Neural crest cell (in vitro differentiated cells): ENCODE measurements around the gene DUSP22. TPM values are rescaled to one million over a fixed set of nuclear protein-coding genes. Genes with fewer than 3 reads are reported as not detected.
"Not testable (repeated sequence)": the region's sequence is repeated elsewhere in the genome, so short reads cannot be mapped to it uniquely, and the experiment has no call there.

Experiments
- DNase-seq: peaks from one replicate; pipeline ENCODE4 v3.0.0; 2021; ENCODE audit warnings: low read depth, mixed read lengths, low spot score
- H3K27ac Mint-ChIP-seq: one replicate; pipeline ENCODE4 v1.8.0; 2021; ENCODE audit warnings: mild to moderate bottlenecking, mixed read lengths; ENCODE audit not compliant: unreplicated experiment
- H3K27me3 Mint-ChIP-seq: 2 replicates; pipeline ENCODE4 v1.8.0; 2021; ENCODE audit warnings: low read depth, mild to moderate bottlenecking, mixed read lengths
- H3K36me3 Mint-ChIP-seq: 2 replicates; pipeline ENCODE4 v1.8.0; 2021; ENCODE audit warnings: low read depth, mild to moderate bottlenecking, mixed read lengths
- H3K4me1 Mint-ChIP-seq: 2 replicates; pipeline ENCODE4 v1.8.0; 2021; ENCODE audit warnings: mixed read lengths
- H3K4me3 Mint-ChIP-seq: one replicate; pipeline ENCODE4 v1.8.0; 2021; ENCODE audit warnings: mild to moderate bottlenecking, mixed read lengths
- H3K9me3 Mint-ChIP-seq: 2 replicates; pipeline ENCODE4 v1.8.0; 2021; ENCODE audit warnings: mixed read lengths
- CTCF ChIP-seq: fragments of 200-600 bp; sonication (generic); conservative IDR thresholded peaks from 2 replicates; pipeline ENCODE4 v1.5.0; 2021; ENCODE audit warnings: antibody characterized with exemption, mild to moderate bottlenecking
- total RNA-seq: library from RNA; stranded (reverse); gene quantifications from 2 replicates; pipeline ENCODE4 v1.2.1, GENCODE V29; 2021

The DUSP22 gene
- total RNA-seq, 1 donor from 2014 or later: 35.1 TPM

- TF ChIP-seq CTCF: no peak
- DNase-seq: no peak
- Mint-ChIP-seq H3K27me3 (peaks cover 35% of the 10 kb centered on the region), H3K9me3 (peaks cover 9% of the 10 kb centered on the region), H3K4me1 (no peaks in the 10 kb centered on the region), H3K36me3 (peaks cover 7% of the 10 kb centered on the region), H3K4me3 (no peak overlapping the region), H3K27ac (no peak overlapping the region)
Measured at GRCh38 chr6:372336-372911, 80.1 kb downstream of the DUSP22 start.

- H3K36me3 Mint-ChIP-seq: peaks cover 7% of the 10 kb centered on the region
- H3K27me3 Mint-ChIP-seq: peaks cover 30% of the 10 kb centered on the region
- no peak overlapping the region for H3K27ac Mint-ChIP-seq
- H3K9me3 Mint-ChIP-seq: peaks cover 7% of the 10 kb centered on the region
- DNase-seq: no peak
- H3K4me1 Mint-ChIP-seq: no peaks in the 10 kb centered on the region
- no peak for TF ChIP-seq CTCF
- no peak overlapping the region for H3K4me3 Mint-ChIP-seq
Measured at GRCh38 chr6:373031-373430, 80.7 kb downstream of the DUSP22 start.

GRCh38 chr6:373773-374724 lies 81.8 kb downstream of the DUSP22 start:
- peaks cover 32% of the 10 kb centered on the region for H3K27me3 Mint-ChIP-seq
- H3K9me3 Mint-ChIP-seq: peaks cover 7% of the 10 kb centered on the region
- H3K36me3 Mint-ChIP-seq: peaks cover 11% of the 10 kb centered on the region
- no peak for TF ChIP-seq CTCF
- H3K4me1 Mint-ChIP-seq: no peaks in the 10 kb centered on the region
- no peak overlapping the region for H3K4me3 Mint-ChIP-seq
- DNase-seq: no peak
- H3K27ac Mint-ChIP-seq: no peak overlapping the region

- peaks cover 11% of the 10 kb centered on the region for H3K36me3 Mint-ChIP-seq
- TF ChIP-seq CTCF: no peak
- H3K27me3 Mint-ChIP-seq: peaks cover 30% of the 10 kb centered on the region
- H3K9me3 Mint-ChIP-seq: peaks cover 5% of the 10 kb centered on the region
- no peak overlapping the region for H3K27ac Mint-ChIP-seq
- no peaks in the 10 kb centered on the region for H3K4me1 Mint-ChIP-seq
- DNase-seq: no peak
- no peak overlapping the region for H3K4me3 Mint-ChIP-seq
Measured at GRCh38 chr6:374956-375355, 82.7 kb downstream of the DUSP22 start.

GRCh38 chr6:376827-377640 lies 84.7 kb downstream of the DUSP22 start:
- H3K27ac Mint-ChIP-seq: no peak overlapping the region

GRCh38 chr6:377641-378020 lies 85.3 kb downstream of the DUSP22 start:
- H3K4me3 Mint-ChIP-seq, DNase-seq, H3K36me3 Mint-ChIP-seq, H3K4me1 Mint-ChIP-seq, H3K9me3 Mint-ChIP-seq, H3K27ac Mint-ChIP-seq: not testable (repeated sequence)
- H3K27me3 Mint-ChIP-seq: peaks cover 29% of the 10 kb centered on the region

More at GRCh38 chr6:376827-377640, 84.7 kb downstream of the DUSP22 start:
- TF ChIP-seq CTCF: no peak
- no peak for DNase-seq
- H3K9me3 Mint-ChIP-seq: peaks cover 5% of the 10 kb centered on the region
- H3K27me3 Mint-ChIP-seq: peaks cover 28% of the 10 kb centered on the region
- peaks cover 9% of the 10 kb centered on the region for H3K36me3 Mint-ChIP-seq
- H3K4me3 Mint-ChIP-seq: no peak overlapping the region
- no peaks in the 10 kb centered on the region for H3K4me1 Mint-ChIP-seq
